Measurements from ENCODE around the gene THRB. TPM values are rescaled to one million over a fixed set of nuclear protein-coding genes. Genes with fewer than 3 reads are reported as not detected.

THRB gene
- polyA plus RNA-seq, 1 experiment: 0.83 TPM

GRCh38 chr3:24373198-24373959, 121.3 kb downstream of the THRB start:
- no peak for DNase-seq (ENCODE audit: low read depth)
- no peaks in the 10 kb centered on the region for H3K27me3 ChIP-seq (ENCODE audit: control insufficient read depth, insufficient read depth, low read length)
- no peak for TF ChIP-seq CTCF (IDR thresholded peaks at IDR 0.05; ENCODE audit: insufficient read depth, low read depth, low read length)
- POLR2A ChIA-PET: no interaction called here
- no peaks in the 10 kb centered on the region for H3K36me3 ChIP-seq (ENCODE audit: control insufficient read depth, insufficient read depth, low read length)
- CTCF ChIA-PET: interaction anchor here (0.6 to 0.7 kb wide), 2 partner anchors 8 to 73 kb away, joined by 3 to 4 read pairs; no protein-coding TSS in a partner anchor
- no peak overlapping the region for H3K4me3 ChIP-seq (ENCODE audit: low read depth, low read length)

- H3K4me3 ChIP-seq (ENCODE audit: low read depth, low read length): no peak overlapping the region
- DNase-seq (ENCODE audit: low read depth): no peak
- TF ChIP-seq CTCF (IDR thresholded peaks at IDR 0.05; ENCODE audit: insufficient read depth, low read depth, low read length): no peak
- ChIA-PET CTCF (interaction anchor here (0.7 kb wide), 1 partner anchor 74 kb away, joined by 3 read pairs; no protein-coding TSS in a partner anchor), POLR2A (no interaction called here)
- no peaks in the 10 kb centered on the region for H3K27me3 ChIP-seq (ENCODE audit: control insufficient read depth, insufficient read depth, low read length)
- no peaks in the 10 kb centered on the region for H3K36me3 ChIP-seq (ENCODE audit: control insufficient read depth, insufficient read depth, low read length)
These were observed 122.0 kb downstream of the THRB start for GRCh38 chr3:24372559-24373197.

- TF ChIP-seq CTCF (IDR thresholded peaks at IDR 0.05; ENCODE audit: insufficient read depth, low read depth, low read length): no peak
- no peak for DNase-seq (ENCODE audit: low read depth)
- Histone ChIP-seq H3K27me3 (ENCODE audit: control insufficient read depth, insufficient read depth, low read length) (no peaks in the 10 kb centered on the region), H3K36me3 (ENCODE audit: control insufficient read depth, insufficient read depth, low read length) (no peaks in the 10 kb centered on the region), H3K4me3 (ENCODE audit: low read depth, low read length) (no peak overlapping the region)
- ChIA-PET POLR2A (interaction anchor here (0.7 kb wide), 1 partner anchor 829 kb away, joined by 9 read pairs; no protein-coding TSS in a partner anchor), CTCF (no interaction called here)
These were observed 124.1 kb downstream of the THRB start for GRCh38 chr3:24370352-24371090.

GRCh38 chr3:24368605-24369004, 126.0 kb downstream of the THRB start:
- no peaks in the 10 kb centered on the region for H3K27me3 ChIP-seq (ENCODE audit: control insufficient read depth, insufficient read depth, low read length)
- H3K36me3 ChIP-seq (ENCODE audit: control insufficient read depth, insufficient read depth, low read length): no peaks in the 10 kb centered on the region
- H3K4me3 ChIP-seq (ENCODE audit: low read depth, low read length): no peak overlapping the region
- DNase-seq (ENCODE audit: low read depth): no peak
- POLR2A ChIA-PET: no interaction called here
- CTCF ChIA-PET: no interaction called here
- no peak for TF ChIP-seq CTCF (IDR thresholded peaks at IDR 0.05; ENCODE audit: insufficient read depth, low read depth, low read length)

- H3K36me3 ChIP-seq (ENCODE audit: control insufficient read depth, insufficient read depth, low read length): no peaks in the 10 kb centered on the region
- no peak for TF ChIP-seq CTCF (IDR thresholded peaks at IDR 0.05; ENCODE audit: insufficient read depth, low read depth, low read length)
- H3K27me3 ChIP-seq (ENCODE audit: control insufficient read depth, insufficient read depth, low read length): no peaks in the 10 kb centered on the region
- CTCF ChIA-PET: no interaction called here
- POLR2A ChIA-PET: no interaction called here
- no peak for DNase-seq (ENCODE audit: low read depth)
- no peak overlapping the region for H3K4me3 ChIP-seq (ENCODE audit: low read depth, low read length)
These were observed 126.9 kb downstream of the THRB start for GRCh38 chr3:24367664-24368264.
